Endothelial cell of umbilical vein (primary cell): ENCODE measurements around the gene TRANK1.

Experiments
- CTCF ChIP-seq, 2 donors: IDR thresholded peaks; 1 replicate in 1 of 2; 2 replicates in 1 of 2; pipeline ENCODE4 v1.5.1; 2011; ENCODE audit warnings: low read length in 2 of 2, mild to moderate bottlenecking in 2 of 2, moderate library complexity in 2 of 2, control low read depth in 1 of 2, inconsistent platforms in 1 of 2, low read depth in 1 of 2; ENCODE audit not compliant: insufficient read depth in 1 of 2; ENCODE audit errors: extremely low read depth in 1 of 2
- EZH2 ChIP-seq: IDR thresholded peaks from 2 replicates; pipeline ENCODE4 v1.6.1; 2012; ENCODE audit warnings: borderline replicate concordance, low read depth, mild to moderate bottlenecking, moderate library complexity, low read length, inconsistent platforms; ENCODE audit not compliant: severe bottlenecking
- GATA2 ChIP-seq: IDR thresholded peaks from 2 replicates; pipeline ENCODE4 v1.7.0; 2011; ENCODE audit warnings: low read depth, mild to moderate bottlenecking, moderate library complexity, mixed read lengths, low read length; ENCODE audit not compliant: insufficient read length, insufficient read depth
- JUN ChIP-seq: IDR thresholded peaks from 2 replicates; pipeline ENCODE4 v1.6.1; 2011; ENCODE audit warnings: borderline replicate concordance, low read depth; ENCODE audit not compliant: insufficient read length, insufficient read depth
- MYC ChIP-seq: IDR thresholded peaks from one replicate; pipeline ENCODE4 v1.6.1; 2011; ENCODE audit warnings: mild to moderate bottlenecking, low read depth, low read length
- POLR2A ChIP-seq: IDR thresholded peaks from 2 replicates; pipeline ENCODE4 v1.6.1; 2012; ENCODE audit warnings: low read depth, mild to moderate bottlenecking, control low read depth, low read length
- POLR2AphosphoS5 ChIP-seq: IDR thresholded peaks from 2 replicates; pipeline ENCODE4 v1.6.1; 2012; ENCODE audit warnings: low read depth, mild to moderate bottlenecking, control low read depth, low read length, moderate library complexity; ENCODE audit not compliant: insufficient read depth
- TF ChIP-seq, protein P1 (sequence below): IDR thresholded peaks from 2 replicates; pipeline ENCODE4 v1.6.1; 2011; ENCODE audit not compliant: insufficient read depth, insufficient read length

DNA sequence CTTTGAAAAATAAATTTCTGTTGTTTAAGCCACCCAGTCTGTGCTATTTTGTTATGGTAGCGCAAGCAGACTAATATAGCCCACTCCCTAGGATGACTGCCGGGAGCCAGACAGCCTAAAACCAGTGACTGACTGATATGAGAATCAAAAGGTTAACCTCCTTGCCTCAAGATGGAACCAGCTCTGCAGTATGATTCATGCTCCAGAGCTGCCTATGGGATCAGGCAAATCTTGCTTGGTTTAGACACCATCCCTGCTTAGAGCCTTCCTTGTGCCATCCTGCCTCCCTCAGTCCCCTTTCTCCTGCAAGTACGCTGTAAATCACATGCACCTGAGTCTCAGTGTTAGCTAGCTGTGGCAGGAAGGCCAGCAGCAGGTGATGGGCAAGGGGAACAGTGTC is 39.3 kb downstream of the TRANK1 start:
- no peak for TF ChIP-seq POLR2A
- no peak for TF ChIP-seq CTCF (IDR thresholded peaks at IDR 0.05; ENCODE audit: extremely low read depth in 1 of 2, insufficient read depth in 1 of 2, low read depth in 1 of 2, low read length in 2 of 2)
- no peak for TF ChIP-seq POLR2AphosphoS5
- no peak for TF ChIP-seq EZH2
- no peak for TF ChIP-seq GATA2
- TF ChIP-seq, protein P1, sequence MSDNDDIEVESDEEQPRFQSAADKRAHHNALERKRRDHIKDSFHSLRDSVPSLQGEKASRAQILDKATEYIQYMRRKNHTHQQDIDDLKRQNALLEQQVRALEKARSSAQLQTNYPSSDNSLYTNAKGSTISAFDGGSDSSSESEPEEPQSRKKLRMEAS, result no peak
- TF ChIP-seq JUN, result no peak
- TF ChIP-seq MYC, result no peak
